SU-DHL-6 (cell line): ENCODE measurements around the gene INTS6.

Experiments used
- H2AFZ ChIP-seq: fragments of 200-600 bp; sonication (generic); 2 replicates; pipeline ENCODE4 v1.6.1; 2014; ENCODE audit warnings: low read depth, mild to moderate bottlenecking, moderate library complexity, mixed read lengths, antibody characterized with exemption, low read length; ENCODE audit not compliant: severe bottlenecking
- H3F3A ChIP-seq: fragments of 200-600 bp; shearing (Covaris generic); 2 replicates; pipeline ENCODE4 v1.6.0; 2016; ENCODE audit warnings: antibody characterized with exemption, mild to moderate bottlenecking; ENCODE audit not compliant: insufficient read depth
- H3K27ac ChIP-seq: fragments of 200-600 bp; sonication (generic); 2 replicates; pipeline ENCODE4 v1.5.1; 2016; ENCODE audit warnings: low read depth, mild to moderate bottlenecking, low read length, moderate library complexity, mixed read lengths
- H3K27me3 ChIP-seq: fragments of 200-600 bp; sonication (generic), shearing (Covaris generic); 2 replicates; pipeline ENCODE4 v1.6.0; 2014; ENCODE audit warnings: mild to moderate bottlenecking, low read length
- H3K36me3 ChIP-seq: fragments of 200-600 bp; sonication (generic); 2 replicates; pipeline ENCODE4 v1.6.1; 2014; ENCODE audit warnings: mild to moderate bottlenecking, low read length, mixed read lengths
- H3K4me2 ChIP-seq: fragments of 300-600, 200-600 bp; shearing (Covaris generic), sonication (generic); 2 replicates; pipeline ENCODE4 v1.6.0; 2014; ENCODE audit warnings: low read length, low read depth, mild to moderate bottlenecking; ENCODE audit not compliant: poor library complexity, severe bottlenecking
- H3K4me3 ChIP-seq: fragments of 200-600 bp; sonication (generic); 2 replicates; pipeline ENCODE4 v1.5.1; 2014; ENCODE audit warnings: antibody characterized with exemption, low read length, mild to moderate bottlenecking, mixed read lengths; ENCODE audit not compliant: insufficient read depth, poor library complexity, severe bottlenecking
- H3K79me2 ChIP-seq: fragments of 200-600 bp; sonication (generic); 2 replicates; pipeline ENCODE4 v1.6.1; 2014; ENCODE audit warnings: mild to moderate bottlenecking, low read length, moderate library complexity; ENCODE audit not compliant: insufficient read depth
- H3K9ac ChIP-seq: fragments of 200-600 bp; sonication (generic); 2 replicates; pipeline ENCODE4 v1.7.0; 2014; ENCODE audit warnings: mild to moderate bottlenecking, low read length
- H3K9me2 ChIP-seq: fragments of 200-600 bp; sonication (generic); replicated peaks from 2 replicates; pipeline ENCODE4 v1.6.1; 2014; ENCODE audit warnings: low read length; ENCODE audit not compliant: insufficient read depth
- H3K9me3 ChIP-seq: fragments of 200-600 bp; sonication (generic); 2 replicates; pipeline ENCODE4 v1.6.1; 2014; ENCODE audit warnings: low read length, mixed read lengths; ENCODE audit not compliant: insufficient read depth
- H4K20me1 ChIP-seq: fragments of 200-600 bp; sonication (generic); 2 replicates; pipeline ENCODE4 v1.6.1; 2014; ENCODE audit warnings: low read depth, mild to moderate bottlenecking, antibody characterized with exemption, low read length, moderate library complexity, mixed read lengths
- EZH2phosphoT487 ChIP-seq: fragments of 200-600 bp; sonication (generic), shearing (Covaris generic); conservative IDR thresholded peaks from 2 replicates; pipeline ENCODE4 v1.6.1; 2018; ENCODE audit warnings: mild to moderate bottlenecking, antibody characterized with exemption, low read length, moderate library complexity, mixed read lengths
- TF ChIP-seq, protein P1 (sequence below): fragments of 200-600 bp; sonication (generic); IDR thresholded peaks from one replicate; pipeline ENCODE4 v1.5.1; 2017; ENCODE audit warnings: antibody characterized with exemption, mild to moderate bottlenecking, low read length, moderate library complexity; ENCODE audit not compliant: insufficient read depth, poor library complexity, severe bottlenecking

Gene INTS6

DNA sequence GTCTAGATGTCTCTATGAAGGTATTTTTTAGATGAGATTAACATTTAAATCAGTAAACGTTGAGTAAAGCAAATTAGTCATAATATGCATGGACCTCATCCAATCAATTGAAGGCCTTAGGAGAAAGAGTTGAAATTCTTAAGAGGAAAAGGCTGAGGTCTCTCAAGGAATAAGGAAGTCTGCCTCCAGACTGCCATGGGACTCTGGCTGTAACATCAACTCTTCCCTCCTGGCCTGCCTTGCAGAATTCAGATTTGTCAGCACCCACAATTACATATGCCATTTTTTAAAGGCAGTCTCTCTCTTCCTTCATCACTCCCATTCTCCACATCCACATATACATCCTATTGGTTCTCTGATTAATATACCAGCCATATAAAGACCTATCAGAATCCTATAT, 28.8 kb upstream of the INTS6 start:
- Histone ChIP-seq H3K27me3 (no peaks in the 10 kb centered on the region), H3K4me3 (no peak overlapping the region), H3K9me2 (no peaks in the 10 kb centered on the region), H3K36me3 (no peaks in the 10 kb centered on the region), H3K9ac (no peak overlapping the region), H4K20me1 (no peaks in the 10 kb centered on the region), H2AFZ (no peak overlapping the region), H3K4me2 (no peak overlapping the region), H3K27ac (no peak overlapping the region), H3K79me2 (no peaks in the 10 kb centered on the region), H3K9me3 (no peaks in the 10 kb centered on the region), H3F3A (no peaks in the 10 kb centered on the region)
- TF ChIP-seq, protein P1, sequence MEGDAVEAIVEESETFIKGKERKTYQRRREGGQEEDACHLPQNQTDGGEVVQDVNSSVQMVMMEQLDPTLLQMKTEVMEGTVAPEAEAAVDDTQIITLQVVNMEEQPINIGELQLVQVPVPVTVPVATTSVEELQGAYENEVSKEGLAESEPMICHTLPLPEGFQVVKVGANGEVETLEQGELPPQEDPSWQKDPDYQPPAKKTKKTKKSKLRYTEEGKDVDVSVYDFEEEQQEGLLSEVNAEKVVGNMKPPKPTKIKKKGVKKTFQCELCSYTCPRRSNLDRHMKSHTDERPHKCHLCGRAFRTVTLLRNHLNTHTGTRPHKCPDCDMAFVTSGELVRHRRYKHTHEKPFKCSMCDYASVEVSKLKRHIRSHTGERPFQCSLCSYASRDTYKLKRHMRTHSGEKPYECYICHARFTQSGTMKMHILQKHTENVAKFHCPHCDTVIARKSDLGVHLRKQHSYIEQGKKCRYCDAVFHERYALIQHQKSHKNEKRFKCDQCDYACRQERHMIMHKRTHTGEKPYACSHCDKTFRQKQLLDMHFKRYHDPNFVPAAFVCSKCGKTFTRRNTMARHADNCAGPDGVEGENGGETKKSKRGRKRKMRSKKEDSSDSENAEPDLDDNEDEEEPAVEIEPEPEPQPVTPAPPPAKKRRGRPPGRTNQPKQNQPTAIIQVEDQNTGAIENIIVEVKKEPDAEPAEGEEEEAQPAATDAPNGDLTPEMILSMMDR, result no peak
- no peak for TF ChIP-seq EZH2phosphoT487

GRCh38 chr13:51479199-51479523, 26.3 kb upstream of the INTS6 start:
- no peak overlapping the region for H3K4me2 ChIP-seq
- no peaks in the 10 kb centered on the region for H3K9me3 ChIP-seq
- no peak for TF ChIP-seq EZH2phosphoT487
- TF ChIP-seq, protein P1, result no peak
- no peaks in the 10 kb centered on the region for H3K27me3 ChIP-seq
- H3K4me3 ChIP-seq, result no peak overlapping the region
- no peak overlapping the region for H3K27ac ChIP-seq
- H4K20me1 ChIP-seq, result no peaks in the 10 kb centered on the region
- H3K79me2 ChIP-seq, result no peaks in the 10 kb centered on the region
- no peaks in the 10 kb centered on the region for H3F3A ChIP-seq
- H3K36me3 ChIP-seq, result no peaks in the 10 kb centered on the region
- H2AFZ ChIP-seq, result no peak overlapping the region
- H3K9ac ChIP-seq, result no peak overlapping the region
- no peaks in the 10 kb centered on the region for H3K9me2 ChIP-seq

DNA sequence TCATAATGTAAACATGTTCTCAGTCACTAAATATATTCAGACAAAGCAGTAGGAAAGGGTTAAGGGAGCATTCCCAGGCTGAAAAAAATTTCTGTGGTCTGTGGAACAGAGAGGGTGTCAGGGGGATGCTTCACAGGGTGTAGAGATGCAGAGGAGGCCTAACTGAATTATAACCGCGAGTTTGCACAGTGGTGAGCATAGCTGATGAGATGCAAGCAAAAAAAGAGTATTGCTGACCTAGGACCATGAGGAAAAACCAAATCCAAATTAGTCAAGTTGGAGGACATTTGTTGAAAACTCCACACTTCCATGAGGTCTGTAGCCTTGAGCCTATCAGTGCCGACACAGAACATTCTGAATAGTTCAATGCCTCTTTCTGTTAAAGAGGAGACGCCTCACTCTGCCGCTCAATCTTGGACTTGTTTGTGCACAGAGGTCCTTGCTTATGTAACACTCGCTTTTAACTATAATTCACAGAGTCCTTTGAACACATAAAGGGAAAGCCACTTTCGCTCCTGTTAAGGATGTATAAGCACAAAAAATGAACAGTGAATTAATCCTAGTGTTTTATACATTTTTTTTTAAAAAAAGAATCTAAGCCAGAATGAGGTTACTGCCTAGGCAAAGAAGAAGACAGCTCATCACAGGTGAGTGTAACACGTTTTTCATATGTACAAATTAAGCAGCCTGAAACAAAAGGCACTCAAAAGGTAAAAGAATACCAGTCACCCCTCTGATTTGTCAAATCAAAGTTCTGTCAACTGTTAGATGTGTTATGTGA, 25.8 kb upstream of the INTS6 start:
- no peak for TF ChIP-seq EZH2phosphoT487
- TF ChIP-seq, protein P1, result no peak
- Histone ChIP-seq H3K79me2 (no peaks in the 10 kb centered on the region), H3K4me2 (no peak overlapping the region), H4K20me1 (no peaks in the 10 kb centered on the region), H2AFZ (no peak overlapping the region), H3K9me2 (no peaks in the 10 kb centered on the region), H3K36me3 (no peaks in the 10 kb centered on the region), H3K9me3 (no peaks in the 10 kb centered on the region), H3K9ac (no peak overlapping the region), H3K4me3 (no peak overlapping the region), H3K27ac (no peak overlapping the region), H3F3A (no peaks in the 10 kb centered on the region), H3K27me3 (no peaks in the 10 kb centered on the region)
